Mammary epithelial cell (primary cell): ENCODE measurements around the gene NPFF.

Experiments used
- CTCF ChIP-seq, 2 donors: IDR thresholded peaks in 1 of 2; conservative IDR thresholded peaks in 1 of 2; 2 replicates each; pipeline ENCODE4 v1.5.1; 2011 to 2012; ENCODE audit warnings: inconsistent platforms in 2 of 2, low read length in 2 of 2, mild to moderate bottlenecking in 2 of 2, control low read depth in 1 of 2, low read depth in 1 of 2; ENCODE audit not compliant: insufficient read depth in 1 of 2; ENCODE audit errors: extremely low read depth in 1 of 2
- EZH2 ChIP-seq: IDR thresholded peaks from 2 replicates; pipeline ENCODE4 v1.6.1; 2012; ENCODE audit warnings: low read length, inconsistent platforms, borderline replicate concordance

GRCh38 chr12:53482626-53483168 lies 24.6 kb downstream of the NPFF start:
- TF ChIP-seq CTCF (conservative IDR thresholded peaks at IDR 0.05 in 1 of 2, IDR thresholded peaks at IDR 0.05 in 1 of 2; ENCODE audit: extremely low read depth in 1 of 2, insufficient read depth in 1 of 2, low read depth in 1 of 2, low read length in 2 of 2) (no peak), EZH2 (no peak)
